Tibial nerve (tissue), 4 donors: Measurements from ENCODE around the gene PTMS.

Source experiments
- CTCF ChIP-seq, 5 experiments: fragments of 200-600 bp in 3 of 5; fragments of 450-650 bp in 2 of 5; sonication (generic) in 3 of 5; IDR thresholded peaks; one replicate each; pipeline ENCODE4 v1.5.1; 2016 to 2019; ENCODE audit warnings: antibody characterized with exemption in 5 of 5, mild to moderate bottlenecking in 3 of 5, moderate library complexity in 2 of 5
- EP300 ChIP-seq, 2 donors: sonication (generic); formaldehyde crosslinking; IDR thresholded peaks; one replicate each; pipeline ENCODE4 v1.6.1; 2017; ENCODE audit warnings: antibody characterized with exemption in 2 of 2, mild to moderate bottlenecking in 1 of 2
- POLR2A ChIP-seq, 2 donors: fragments of 450-650 bp; IDR thresholded peaks; one replicate each; pipeline ENCODE4 v1.6.1; 2017; ENCODE audit warnings: antibody characterized with exemption in 2 of 2, mild to moderate bottlenecking in 2 of 2, moderate library complexity in 2 of 2

GRCh38 chr12:6716874-6717437 is 49.2 kb upstream of the PTMS start:
- no peak for TF ChIP-seq CTCF (IDR thresholded peaks at IDR 0.05)
- TF ChIP-seq POLR2A (IDR thresholded peaks at IDR 0.05) = no peak
- TF ChIP-seq EP300 (IDR thresholded peaks at IDR 0.05) = no peak
